ENCODE data around the gene XK. TPM values are rescaled to one million over a fixed set of nuclear protein-coding genes. Genes with fewer than 3 reads are reported as not detected.

Gene XK
- total RNA-seq, 4 donors from 2014 or later: 36.3 to 54.3 (median 39.9) TPM

DNA sequence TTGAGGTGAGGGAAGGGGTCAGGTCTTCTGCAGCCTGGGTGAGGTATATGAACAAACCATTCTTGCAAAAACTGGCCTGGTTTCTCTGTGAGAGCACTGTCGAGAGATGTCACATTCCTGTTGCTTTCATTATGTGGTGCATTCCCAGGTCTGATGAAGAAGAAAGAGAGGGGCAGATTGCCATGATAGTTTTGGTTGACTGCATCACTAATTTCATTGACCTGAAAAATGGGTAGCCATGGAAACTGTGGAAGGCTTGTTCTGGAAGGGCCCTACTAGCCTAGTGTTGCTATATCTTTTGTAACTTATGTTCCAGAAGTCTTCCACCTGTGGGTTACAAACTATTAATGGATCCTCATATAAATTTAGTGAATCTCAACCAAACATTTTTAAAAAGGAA, 61.4 kb downstream of the XK start:
- Histone ChIP-seq H3K9me3 (no peaks in the 10 kb centered on the region), H3K4me1 (peaks cover 0 to 7% (median 0%) of the 10 kb centered on the region in 4 donors), H3K36me3 (no peaks in the 10 kb centered on the region), H3K27me3 (no peaks in the 10 kb centered on the region), H3K4me3 (no peak overlapping the region), H3K27ac (no peak overlapping the region)
- no peak for DNase-seq
- WGBS, 2 donors (ENCODE audit: low coverage in 1 of 2): 82% methylated on average over 1 of the region's 1 CpG; no CpG with 5 or more reads in 1 of the 2 donors
- no peak for TF ChIP-seq CTCF (IDR thresholded peaks at IDR 0.05)
- no peak for TF ChIP-seq EP300 (IDR thresholded peaks at IDR 0.05; ENCODE audit: low read depth)
- no peak for TF ChIP-seq POLR2A (IDR thresholded peaks at IDR 0.05)
- TF ChIP-seq POLR2AphosphoS5 (IDR thresholded peaks at IDR 0.05): no peak
- in situ Hi-C loops (cut with MboI; ENCODE audit: low pct_ligation_motif_present in 1 of 4, low pct_unique_long_range_greater_than_20kb in 1 of 4, low sequenced_read_pairs in 3 of 4) (loop anchor here in 3 of 4 donors (10.0 to 25.0 kb wide), 3 partner anchors 78 to 440 kb away; no protein-coding TSS in a partner anchor), intact Hi-C loops (cut with DNase I; ENCODE audit: low total_unique reads) (no loop called here)

DNA sequence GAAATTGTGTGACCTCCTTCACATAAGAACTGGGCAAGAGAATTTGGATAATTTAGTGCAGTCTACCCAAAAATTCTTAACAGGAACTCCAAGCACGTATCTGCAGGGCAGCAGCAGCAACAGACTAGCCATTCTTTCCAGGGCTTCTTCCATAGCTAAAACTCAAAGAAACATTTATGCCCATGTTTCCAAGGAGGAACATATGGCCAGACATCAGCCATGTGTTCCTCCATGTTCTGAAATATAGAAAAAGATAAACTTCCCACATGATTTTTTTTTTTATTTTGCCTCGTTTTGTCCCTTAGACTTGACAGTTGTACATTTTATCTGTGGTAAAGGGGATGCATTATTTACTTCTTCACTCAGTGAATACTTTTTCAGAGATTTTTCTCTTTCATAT, 66.7 kb downstream of the XK start:
- H3K9me3 ChIP-seq: no peaks in the 10 kb centered on the region
- H3K4me1 ChIP-seq: no peaks in the 10 kb centered on the region
- no peak for DNase-seq
- H3K27ac ChIP-seq: no peak overlapping the region
- no peaks in the 10 kb centered on the region for H3K36me3 ChIP-seq
- TF ChIP-seq CTCF (IDR thresholded peaks at IDR 0.05) (no peak), POLR2AphosphoS5 (IDR thresholded peaks at IDR 0.05) (no peak), EP300 (IDR thresholded peaks at IDR 0.05; ENCODE audit: low read depth) (no peak), POLR2A (IDR thresholded peaks at IDR 0.05) (no peak)
- WGBS, 2 donors (ENCODE audit: low coverage in 1 of 2): 77 to 100% methylated on average over 2 of the region's 2 CpGs
- no peak overlapping the region for H3K4me3 ChIP-seq
- H3K27me3 ChIP-seq: no peaks in the 10 kb centered on the region
- in situ Hi-C loops (cut with MboI; ENCODE audit: low pct_ligation_motif_present in 1 of 4, low pct_unique_long_range_greater_than_20kb in 1 of 4, low sequenced_read_pairs in 3 of 4): no loop called here
- intact Hi-C loops (cut with DNase I; ENCODE audit: low total_unique reads): no loop called here

DNA sequence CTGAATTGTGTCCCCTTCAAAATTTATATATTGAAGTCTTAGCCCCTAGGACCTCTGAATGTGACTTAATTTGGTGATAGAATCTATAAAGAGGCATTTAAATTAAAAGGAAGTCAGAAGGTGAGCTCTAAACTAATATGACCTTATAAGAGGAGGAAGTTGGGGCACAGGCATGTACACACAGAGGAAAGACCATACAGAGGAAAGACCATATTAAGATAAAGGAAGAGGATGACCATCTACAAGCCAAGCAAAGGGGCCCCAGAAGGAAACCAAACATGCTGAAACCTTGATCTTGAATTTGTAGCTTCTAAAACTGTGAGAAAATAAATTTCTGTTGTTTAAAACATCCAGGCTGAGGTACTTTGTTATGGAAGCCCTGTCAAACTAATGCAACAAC, 67.3 kb downstream of the XK start:
- H3K4me3 ChIP-seq: no peak overlapping the region
- H3K27me3 ChIP-seq: no peaks in the 10 kb centered on the region
- H3K36me3 ChIP-seq: no peaks in the 10 kb centered on the region
- intact Hi-C loops (cut with DNase I; ENCODE audit: low total_unique reads) (no loop called here), in situ Hi-C loops (cut with MboI; ENCODE audit: low pct_ligation_motif_present in 1 of 4, low pct_unique_long_range_greater_than_20kb in 1 of 4, low sequenced_read_pairs in 3 of 4) (no loop called here)
- H3K9me3 ChIP-seq: no peaks in the 10 kb centered on the region
- no peak for DNase-seq
- no peaks in the 10 kb centered on the region for H3K4me1 ChIP-seq
- H3K27ac ChIP-seq: no peak overlapping the region
- TF ChIP-seq POLR2AphosphoS5 (IDR thresholded peaks at IDR 0.05) (no peak), POLR2A (IDR thresholded peaks at IDR 0.05) (no peak), EP300 (IDR thresholded peaks at IDR 0.05; ENCODE audit: low read depth) (no peak), CTCF (IDR thresholded peaks at IDR 0.05) (no peak)

- no peaks in the 10 kb centered on the region for H3K4me1 ChIP-seq
- no peak overlapping the region for H3K4me3 ChIP-seq
- no peaks in the 10 kb centered on the region for H3K27me3 ChIP-seq
- no peak for DNase-seq
- in situ Hi-C loops (cut with MboI; ENCODE audit: low pct_ligation_motif_present in 1 of 4, low pct_unique_long_range_greater_than_20kb in 1 of 4, low sequenced_read_pairs in 3 of 4) (no loop called here), intact Hi-C loops (cut with DNase I; ENCODE audit: low total_unique reads) (no loop called here)
- no peak for TF ChIP-seq POLR2A (IDR thresholded peaks at IDR 0.05)
- no peak for TF ChIP-seq EP300 (IDR thresholded peaks at IDR 0.05; ENCODE audit: low read depth)
- no peak for TF ChIP-seq CTCF (IDR thresholded peaks at IDR 0.05)
- no peak for TF ChIP-seq POLR2AphosphoS5 (IDR thresholded peaks at IDR 0.05)
- no peak overlapping the region for H3K27ac ChIP-seq
- no peaks in the 10 kb centered on the region for H3K36me3 ChIP-seq
- WGBS, 2 donors (ENCODE audit: low coverage in 1 of 2): 63% methylated on average over 2 of the region's 2 CpGs; no CpG with 5 or more reads in 1 of the 2 donors
- H3K9me3 ChIP-seq: no peaks in the 10 kb centered on the region
These were observed 67.8 kb downstream of the XK start for GRCh38 chrX:37753384-37753783.
